HAP-1 (cell line): ENCODE measurements around the gene COL5A2.
A peak's percentile ranks its signal among the peaks of the same experiment; 100 is the strongest.

Experiments used
- DNase-seq, 2 experiments: peaks; one replicate each; pipeline ENCODE4 v3.0.0-alpha.2; 2016 to 2020; ENCODE audit warnings: low spot score in 2 of 2
- H3K27me3 ChIP-seq: fragments of 250-450 bp; sonication (Bioruptor Pico); 2 replicates; pipeline ENCODE4 v1.5.1; 2020; ENCODE audit warnings: low read depth, mild to moderate bottlenecking, moderate library complexity
- H3K36me3 ChIP-seq: fragments of 250-450 bp; sonication (Bioruptor Pico); replicated peaks from 2 replicates; pipeline ENCODE4 v1.5.1; 2020; ENCODE audit warnings: mild to moderate bottlenecking
- H3K4me1 ChIP-seq: fragments of 250-450 bp; sonication (Bioruptor Pico); 2 replicates; pipeline ENCODE4 v1.5.1; 2020; ENCODE audit warnings: mild to moderate bottlenecking
- H3K4me3 ChIP-seq: fragments of 250-450 bp; sonication (Bioruptor Pico); 2 replicates; pipeline ENCODE4 v1.5.1; 2020; ENCODE audit warnings: mild to moderate bottlenecking, moderate library complexity
- H3K9me3 ChIP-seq: fragments of 250-450 bp; sonication (Bioruptor Pico); 2 replicates; pipeline ENCODE4 v1.5.1; 2020; ENCODE audit warnings: mild to moderate bottlenecking, moderate library complexity
- in situ Hi-C: fragments of 300-500 bp; cut with MboI; formaldehyde crosslinking; loops from 3 replicates; pipeline ENCODE4 v1.14.3; 2020; ENCODE audit warnings: low sequenced_read_pairs, inconsistent platforms, mixed read lengths

The COL5A2 gene

GRCh38 chr2:189203177-189203799 is 23.7 kb upstream of the COL5A2 start:
- H3K27me3 ChIP-seq, result no peaks in the 10 kb centered on the region
- peaks cover 10% of the 10 kb centered on the region for H3K4me1 ChIP-seq
- in situ Hi-C loops, result no loop called here
- no peak for DNase-seq
- H3K36me3 ChIP-seq, result no peaks in the 10 kb centered on the region
- no peaks in the 10 kb centered on the region for H3K9me3 ChIP-seq
- H3K4me3 ChIP-seq, result no peak overlapping the region

GRCh38 chr2:189199797-189200196 is 20.2 kb upstream of the COL5A2 start:
- DNase-seq, result no peak
- in situ Hi-C loops, result no loop called here
- Histone ChIP-seq H3K4me3 (no peak overlapping the region), H3K36me3 (no peaks in the 10 kb centered on the region), H3K27me3 (no peaks in the 10 kb centered on the region), H3K9me3 (no peaks in the 10 kb centered on the region), H3K4me1 (no peaks in the 10 kb centered on the region; the same call in 1 of the 2 replicates)

- Histone ChIP-seq H3K36me3 (no peaks in the 10 kb centered on the region), H3K4me3 (no peak overlapping the region), H3K9me3 (no peaks in the 10 kb centered on the region), H3K4me1 (peaks cover 14% of the 10 kb centered on the region), H3K27me3 (no peaks in the 10 kb centered on the region)
- no peak for DNase-seq
- in situ Hi-C loops, result no loop called here
These were observed 13.2 kb upstream of the COL5A2 start for GRCh38 chr2:189192766-189193165.

GRCh38 chr2:189191766-189192165 is 12.2 kb upstream of the COL5A2 start:
- H3K27me3 ChIP-seq, result no peaks in the 10 kb centered on the region
- in situ Hi-C loops, result no loop called here

GRCh38 chr2:189190685-189191084 is 11.1 kb upstream of the COL5A2 start:
- DNase-seq, result peak; percentile 62 to 99
- Histone ChIP-seq H3K4me3 (no peak overlapping the region), H3K4me1 (peaks cover 14% of the 10 kb centered on the region), H3K36me3 (no peaks in the 10 kb centered on the region), H3K27me3 (no peaks in the 10 kb centered on the region), H3K9me3 (no peaks in the 10 kb centered on the region)
- in situ Hi-C loops, result no loop called here

More at GRCh38 chr2:189191766-189192165, 12.2 kb upstream of the COL5A2 start:
- no peaks in the 10 kb centered on the region for H3K9me3 ChIP-seq
- peaks cover 14% of the 10 kb centered on the region for H3K4me1 ChIP-seq
- no peak overlapping the region for H3K4me3 ChIP-seq
- no peaks in the 10 kb centered on the region for H3K36me3 ChIP-seq
- no peak for DNase-seq

- in situ Hi-C loops, result no loop called here
- no peaks in the 10 kb centered on the region for H3K36me3 ChIP-seq
- H3K4me3 ChIP-seq, result no peak overlapping the region
- no peaks in the 10 kb centered on the region for H3K9me3 ChIP-seq
- no peaks in the 10 kb centered on the region for H3K27me3 ChIP-seq
- H3K4me1 ChIP-seq, result peaks cover 14% of the 10 kb centered on the region
- DNase-seq, result no peak
These were observed 8.7 kb upstream of the COL5A2 start for GRCh38 chr2:189188115-189188805.

GRCh38 chr2:189183170-189183569 is 3.6 kb upstream of the COL5A2 start:
- no peak overlapping the region for H3K4me3 ChIP-seq
- in situ Hi-C loops, result no loop called here
- DNase-seq, result no peak

GRCh38 chr2:189181706-189182105 is 2.1 kb upstream of the COL5A2 start:
- no peak for DNase-seq
- Histone ChIP-seq H3K4me3 (no peak overlapping the region), H3K4me1 (peaks cover 4% of the 10 kb centered on the region), H3K9me3 (no peaks in the 10 kb centered on the region), H3K27me3 (no peaks in the 10 kb centered on the region), H3K36me3 (no peaks in the 10 kb centered on the region)
- in situ Hi-C loops, result no loop called here

More at GRCh38 chr2:189183170-189183569, 3.6 kb upstream of the COL5A2 start:
- no peaks in the 10 kb centered on the region for H3K27me3 ChIP-seq
- peaks cover 4% of the 10 kb centered on the region for H3K4me1 ChIP-seq
- no peaks in the 10 kb centered on the region for H3K9me3 ChIP-seq
- H3K36me3 ChIP-seq, result no peaks in the 10 kb centered on the region

GRCh38 chr2:189178726-189179569 is 613 bp downstream of the COL5A2 start:
- peak in 1 of 2 experiments; percentile 16 for DNase-seq
- H3K4me3 ChIP-seq, result peak overlapping the region; percentile 25

GRCh38 chr2:189178054-189178453 is 1.5 kb downstream of the COL5A2 start:
- Histone ChIP-seq H3K9me3 (no peaks in the 10 kb centered on the region), H3K27me3 (no peaks in the 10 kb centered on the region), H3K4me1 (peaks cover 4% of the 10 kb centered on the region), H3K36me3 (no peaks in the 10 kb centered on the region), H3K4me3 (peak overlapping the region; percentile 25)
- in situ Hi-C loops, result no loop called here
- DNase-seq, result no peak

More at GRCh38 chr2:189178726-189179569, 613 bp downstream of the COL5A2 start:
- no peaks in the 10 kb centered on the region for H3K9me3 ChIP-seq
- in situ Hi-C loops, result no loop called here
- peaks cover 4% of the 10 kb centered on the region for H3K4me1 ChIP-seq
- H3K36me3 ChIP-seq, result no peaks in the 10 kb centered on the region
- no peaks in the 10 kb centered on the region for H3K27me3 ChIP-seq

- in situ Hi-C loops, result no loop called here
- H3K4me3 ChIP-seq, result no peak overlapping the region; the same call in 1 of the 2 replicates
- no peak for DNase-seq
- H3K9me3 ChIP-seq, result no peaks in the 10 kb centered on the region
- H3K36me3 ChIP-seq, result no peaks in the 10 kb centered on the region
- peaks cover 4% of the 10 kb centered on the region for H3K4me1 ChIP-seq
- H3K27me3 ChIP-seq, result no peaks in the 10 kb centered on the region
These were observed 2.2 kb downstream of the COL5A2 start for GRCh38 chr2:189177251-189177840.

- in situ Hi-C loops, result no loop called here
- Histone ChIP-seq H3K27me3 (no peaks in the 10 kb centered on the region), H3K36me3 (no peaks in the 10 kb centered on the region), H3K9me3 (no peaks in the 10 kb centered on the region), H3K4me1 (peaks cover 4% of the 10 kb centered on the region), H3K4me3 (no peak overlapping the region)
- DNase-seq, result no peak
These were observed 3.0 kb downstream of the COL5A2 start for GRCh38 chr2:189176516-189176915.

GRCh38 chr2:189175869-189176433 is 3.6 kb downstream of the COL5A2 start:
- no peaks in the 10 kb centered on the region for H3K27me3 ChIP-seq
- DNase-seq, result no peak
- peaks cover 4% of the 10 kb centered on the region for H3K4me1 ChIP-seq
- in situ Hi-C loops, result no loop called here
- H3K4me3 ChIP-seq, result no peak overlapping the region
- no peaks in the 10 kb centered on the region for H3K9me3 ChIP-seq
- H3K36me3 ChIP-seq, result no peaks in the 10 kb centered on the region
